ENCODE measurements around the gene SRP72. TPM values are rescaled to one million over a fixed set of nuclear protein-coding genes. Genes with fewer than 3 reads are reported as not detected.
A peak's percentile ranks its signal among the peaks of the same experiment; 100 is the strongest.

The SRP72 gene
- total and polyA plus RNA-seq, 2 of the 8 experiments (the other 6 are each of a cell fraction or from before 2014, with no cell fraction given) = 37.7 to 144 TPM

- peak in 1 of 2 experiments; percentile 88; a peak in 2 of 3 replicates for TF ChIP-seq EP300 (IDR thresholded peaks at IDR 0.05; ENCODE audit: borderline replicate concordance in 1 of 2, low read depth in 2 of 2, low read length in 2 of 2)
- peak; percentile 79; the same call in 1 of the 2 replicates for TF ChIP-seq KDM1A (IDR thresholded peaks at IDR 0.05; ENCODE audit: borderline replicate concordance, low read length)
These were observed 32.1 kb upstream of the SRP72 start, which contains the start of gene PPAT (continued) for GRCh38 chr4:56435140-56435926.
